VCaP (cell line): Measurements from ENCODE around the gene DDR1.

ENCODE experiments used
- H3K27ac ChIP-seq: fragments of 450-650 bp; 2 replicates; pipeline ENCODE4 v1.5.1; 2017
- TF ChIP-seq, protein P1 (sequence below): fragments of 450-650 bp; conservative IDR thresholded peaks from 2 replicates; pipeline ENCODE4 v1.5.1; 2017; ENCODE audit warnings: mild to moderate bottlenecking, moderate library complexity

The DDR1 gene

DNA sequence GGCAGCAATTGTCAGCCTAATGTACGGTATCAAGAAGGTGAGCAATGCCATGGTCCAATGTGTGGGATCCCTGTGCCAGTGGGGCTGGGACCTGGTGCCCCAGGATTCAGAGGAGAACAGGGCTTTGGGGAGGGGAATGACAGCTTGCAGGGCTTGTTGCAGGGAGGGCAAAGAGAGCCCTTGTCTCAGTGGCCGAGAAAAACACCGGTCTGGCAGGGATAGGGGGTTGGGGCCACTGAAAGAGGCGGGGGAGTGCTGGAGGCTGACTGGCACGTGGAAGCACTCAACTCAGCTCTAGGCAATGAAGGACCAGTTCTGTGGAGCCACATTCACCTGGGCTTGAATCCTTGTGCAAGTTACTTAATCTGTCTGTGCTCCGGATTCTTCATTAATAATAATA is 52.9 kb downstream of the DDR1 start:
- H3K27ac ChIP-seq: no peak overlapping the region
- TF ChIP-seq, protein P1, sequence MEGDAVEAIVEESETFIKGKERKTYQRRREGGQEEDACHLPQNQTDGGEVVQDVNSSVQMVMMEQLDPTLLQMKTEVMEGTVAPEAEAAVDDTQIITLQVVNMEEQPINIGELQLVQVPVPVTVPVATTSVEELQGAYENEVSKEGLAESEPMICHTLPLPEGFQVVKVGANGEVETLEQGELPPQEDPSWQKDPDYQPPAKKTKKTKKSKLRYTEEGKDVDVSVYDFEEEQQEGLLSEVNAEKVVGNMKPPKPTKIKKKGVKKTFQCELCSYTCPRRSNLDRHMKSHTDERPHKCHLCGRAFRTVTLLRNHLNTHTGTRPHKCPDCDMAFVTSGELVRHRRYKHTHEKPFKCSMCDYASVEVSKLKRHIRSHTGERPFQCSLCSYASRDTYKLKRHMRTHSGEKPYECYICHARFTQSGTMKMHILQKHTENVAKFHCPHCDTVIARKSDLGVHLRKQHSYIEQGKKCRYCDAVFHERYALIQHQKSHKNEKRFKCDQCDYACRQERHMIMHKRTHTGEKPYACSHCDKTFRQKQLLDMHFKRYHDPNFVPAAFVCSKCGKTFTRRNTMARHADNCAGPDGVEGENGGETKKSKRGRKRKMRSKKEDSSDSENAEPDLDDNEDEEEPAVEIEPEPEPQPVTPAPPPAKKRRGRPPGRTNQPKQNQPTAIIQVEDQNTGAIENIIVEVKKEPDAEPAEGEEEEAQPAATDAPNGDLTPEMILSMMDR: no peak

DNA sequence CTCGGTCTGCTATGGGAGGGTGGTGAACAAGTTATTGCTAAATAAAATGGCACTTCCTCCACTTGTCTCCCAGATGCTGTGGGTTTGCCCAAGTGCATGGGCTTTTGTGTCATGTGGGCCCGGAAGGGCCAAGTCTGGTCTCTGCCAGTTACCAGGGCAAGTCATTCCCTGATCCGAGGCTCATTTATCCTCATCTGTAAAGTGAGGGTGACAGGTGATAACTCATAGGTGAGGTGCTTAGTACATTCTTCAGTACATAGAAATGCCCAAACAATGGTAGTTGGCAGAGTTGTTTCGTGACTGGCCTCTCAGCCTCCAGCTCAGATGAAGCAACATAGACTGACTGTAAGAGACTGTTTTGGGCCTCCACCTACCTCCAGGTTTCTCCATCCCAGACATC is 54.4 kb downstream of the DDR1 start:
- H3K27ac ChIP-seq: no peak overlapping the region
- TF ChIP-seq, protein P1: no peak

DNA sequence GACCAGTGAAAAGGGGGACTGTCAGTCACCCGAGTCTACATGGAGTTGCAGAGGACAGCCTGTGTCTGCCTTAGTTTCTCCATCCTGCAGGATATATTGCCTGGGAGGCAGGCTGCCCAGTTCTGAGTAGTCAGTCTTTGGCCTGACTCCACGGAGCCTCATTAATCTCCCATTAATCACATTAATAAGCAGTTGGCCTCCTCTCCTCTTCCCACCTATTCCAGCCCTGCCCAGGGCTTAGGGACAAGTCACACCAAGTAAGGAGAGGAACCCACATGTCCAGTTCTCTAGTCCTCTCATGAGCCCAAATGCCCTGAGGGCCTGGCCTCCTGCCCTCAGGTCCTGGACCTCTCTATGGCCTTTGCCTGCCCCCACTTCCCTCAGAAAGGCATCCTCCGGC is 55.2 kb downstream of the DDR1 start:
- TF ChIP-seq, protein P1: no peak
- H3K27ac ChIP-seq: no peak overlapping the region

DNA sequence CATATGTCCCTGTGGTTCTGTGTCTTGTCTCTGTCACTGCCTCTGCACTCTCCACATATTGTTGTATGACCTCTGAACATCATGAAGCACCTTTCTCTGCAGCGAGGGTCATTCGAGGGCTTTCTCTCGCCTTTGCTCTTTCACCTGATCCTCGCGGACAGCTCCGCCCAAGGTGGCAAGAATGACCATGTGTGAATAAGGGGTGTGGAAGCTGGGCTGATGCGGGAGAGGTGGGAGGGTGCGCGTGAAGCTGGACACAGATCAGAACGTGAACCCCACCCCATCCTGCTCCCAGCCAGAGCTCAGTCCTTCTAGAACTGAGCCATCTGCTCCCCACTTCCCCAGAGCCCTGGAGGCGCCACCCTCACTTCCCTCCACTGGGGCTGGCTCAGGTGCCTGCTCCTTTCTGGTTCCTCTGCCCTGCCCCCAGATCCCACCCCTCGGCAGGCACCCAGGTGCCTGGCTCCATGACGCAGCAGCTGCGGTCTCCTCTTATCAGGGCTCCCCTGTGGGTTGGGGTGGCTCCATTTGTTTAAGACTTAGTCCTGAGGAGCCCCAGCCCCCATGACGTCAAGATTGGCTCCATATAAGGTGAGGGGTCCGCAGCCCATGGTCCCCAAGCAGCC is 56.2 kb downstream of the DDR1 start, which contains the start of gene MUCL3:
Gene MUCL3, plus strand, starts transcription at position 613 of the 626 bp plus-strand sequence. CDS start 27 bp downstream, outside the sequence.
- TF ChIP-seq, protein P1: no peak
- H3K27ac ChIP-seq: no peak within 1 kb of the TSS

DNA sequence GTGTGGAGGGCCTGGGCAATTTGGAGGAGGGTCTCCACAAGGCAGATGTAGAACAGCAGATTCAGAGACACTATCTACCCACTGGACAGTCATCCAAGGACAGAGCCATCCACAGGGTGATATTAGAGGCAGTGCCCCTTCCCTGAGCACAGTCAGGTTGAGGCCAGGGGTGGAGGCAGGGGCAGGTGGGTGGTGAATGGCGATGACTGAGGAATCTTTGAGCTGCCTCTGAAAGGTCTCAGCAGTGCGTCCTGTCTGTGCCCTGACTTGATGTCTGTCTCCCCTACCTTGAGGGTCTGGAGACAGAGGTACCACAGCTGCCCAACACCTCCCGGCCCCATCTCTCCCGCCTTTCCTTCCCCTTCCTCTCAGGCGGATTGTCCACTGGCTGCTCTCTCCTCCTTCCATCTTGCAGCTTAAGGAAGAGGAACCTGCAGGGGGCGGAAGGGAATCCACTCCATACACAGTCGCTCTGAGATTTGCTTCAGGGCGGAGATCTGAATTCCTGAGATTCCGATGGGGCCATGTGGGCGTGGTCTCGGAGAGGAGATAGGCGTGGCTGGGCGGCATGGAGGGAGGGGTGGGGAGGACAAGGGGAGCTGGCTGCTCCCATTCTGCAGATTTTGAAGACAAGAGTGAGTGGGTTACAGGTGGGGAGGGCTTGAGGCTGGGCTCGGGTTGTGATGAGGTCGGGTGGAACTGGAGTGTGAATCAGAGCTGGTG is 58.2 kb downstream of the DDR1 start:
- H3K27ac ChIP-seq: no peak overlapping the region

DNA sequence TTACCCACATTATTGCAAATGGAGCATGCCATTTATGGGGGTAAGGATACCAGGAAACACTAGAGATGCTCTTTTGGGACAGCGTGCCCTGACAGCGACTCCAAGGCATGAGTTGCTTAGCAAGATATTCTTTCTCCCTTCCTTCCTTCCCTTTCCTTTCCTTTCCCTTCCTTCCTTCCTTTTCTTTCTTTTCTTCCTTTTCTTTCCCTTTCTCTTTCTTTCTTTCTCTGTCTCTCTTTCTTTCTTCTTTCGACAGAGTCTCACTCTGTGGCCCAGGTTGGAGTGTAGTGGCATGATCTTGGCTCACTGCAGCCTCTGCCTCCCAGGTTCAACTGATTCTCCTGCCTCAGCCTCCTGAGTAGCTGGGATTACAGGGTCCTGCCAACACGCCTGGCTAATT is 59.7 kb downstream of the DDR1 start:
- TF ChIP-seq, protein P1: no peak
- H3K27ac ChIP-seq: no peak overlapping the region

More for the DNA sequence above, 58.2 kb downstream of the DDR1 start:
- TF ChIP-seq, protein P1: peak; percentile 33; the same call in 1 of the 2 replicates

DNA sequence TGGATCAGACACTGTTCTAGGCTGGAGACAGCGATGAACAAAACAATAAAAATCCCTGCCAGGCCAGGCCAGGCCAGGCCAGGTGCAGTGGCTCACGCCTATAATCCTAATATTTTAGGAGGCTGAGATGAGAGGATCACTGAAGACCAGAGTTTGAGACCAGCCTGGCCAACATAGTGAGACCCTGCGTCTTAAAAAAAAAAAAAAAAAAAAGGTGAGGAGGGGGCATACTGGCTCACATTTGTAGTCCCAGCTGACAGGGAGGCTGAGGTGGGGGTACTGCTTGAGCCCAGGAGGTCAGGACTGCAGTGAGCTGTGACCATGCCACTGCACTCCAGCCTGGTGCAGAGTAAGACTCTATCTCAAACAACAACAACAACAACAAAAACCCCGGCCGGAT is 61.0 kb downstream of the DDR1 start:
- no peak overlapping the region for H3K27ac ChIP-seq
- TF ChIP-seq, protein P1: no peak
